Lung microvascular endothelial cell (primary cell): ENCODE measurements around the gene ZBTB16. TPM values are rescaled to one million over a fixed set of nuclear protein-coding genes. Genes with fewer than 3 reads are reported as not detected.

Experiments used
- DNase-seq, 2 donors: peaks; one replicate each; pipeline versions ENCODE4 v3.0.0 to v3.0.0-alpha.2; 2010; ENCODE audit warnings: low read depth in 2 of 2
- total RNA-seq: library from RNA; depleted of rRNA; stranded (reverse); fragments of >200 nt; gene quantifications from 2 replicates; pipeline ENCODE4 v1.2.1, GENCODE V29; 2014

ZBTB16 gene
- total RNA-seq, 1 donor from 2014 or later: 22.0 TPM

DNA sequence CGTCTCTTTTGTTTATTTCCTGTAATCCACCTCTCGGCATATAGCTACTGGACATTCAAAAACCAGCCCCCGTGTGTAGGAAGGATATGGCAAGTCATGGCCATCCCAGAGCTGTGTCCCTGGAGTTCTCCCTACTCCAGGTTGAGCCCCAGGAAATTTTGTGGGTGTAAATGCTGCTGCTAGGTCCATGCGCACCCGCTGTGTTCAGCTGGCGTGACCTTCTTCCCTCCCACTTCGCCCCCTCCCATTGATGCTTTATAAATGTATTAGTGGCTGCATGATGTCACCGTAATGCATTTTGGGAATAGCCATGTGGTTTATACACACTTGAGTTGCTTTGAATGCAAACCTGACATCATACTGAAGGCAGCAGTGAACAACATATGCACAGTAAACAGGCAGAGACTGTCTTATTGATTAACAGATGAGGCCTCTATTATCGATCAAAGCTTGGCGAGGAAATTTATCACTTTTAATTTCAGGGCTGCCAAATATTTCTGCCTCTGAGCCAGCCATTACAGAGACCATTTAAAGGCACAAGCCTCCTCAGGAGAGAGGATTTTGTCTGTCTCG is 123.0 kb downstream of the ZBTB16 start:
- DNase-seq: no peak

DNA sequence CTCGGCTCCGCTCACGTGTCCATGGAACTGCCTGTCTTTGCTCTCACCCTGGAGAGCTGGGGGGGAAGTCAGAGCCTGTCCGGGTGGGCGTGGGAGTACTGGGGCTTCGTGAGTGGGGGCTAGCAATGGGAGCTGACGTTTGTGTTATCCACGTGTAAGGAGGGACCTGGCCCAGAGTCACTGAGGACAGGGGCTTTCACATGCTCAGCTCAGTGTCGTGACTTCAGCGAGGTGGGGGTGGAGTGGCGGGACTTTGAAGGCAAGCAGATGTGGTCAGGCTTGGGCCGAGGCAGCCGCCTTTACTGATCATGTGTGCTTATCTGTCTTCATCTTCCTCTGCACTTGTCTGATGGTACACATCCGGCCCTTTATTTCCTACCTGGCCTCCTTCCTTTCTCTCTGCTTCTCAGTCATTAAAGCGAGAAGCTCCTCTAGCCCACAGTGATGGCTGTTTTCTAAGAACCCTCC is 123.6 kb downstream of the ZBTB16 start:
- DNase-seq: no peak

DNA sequence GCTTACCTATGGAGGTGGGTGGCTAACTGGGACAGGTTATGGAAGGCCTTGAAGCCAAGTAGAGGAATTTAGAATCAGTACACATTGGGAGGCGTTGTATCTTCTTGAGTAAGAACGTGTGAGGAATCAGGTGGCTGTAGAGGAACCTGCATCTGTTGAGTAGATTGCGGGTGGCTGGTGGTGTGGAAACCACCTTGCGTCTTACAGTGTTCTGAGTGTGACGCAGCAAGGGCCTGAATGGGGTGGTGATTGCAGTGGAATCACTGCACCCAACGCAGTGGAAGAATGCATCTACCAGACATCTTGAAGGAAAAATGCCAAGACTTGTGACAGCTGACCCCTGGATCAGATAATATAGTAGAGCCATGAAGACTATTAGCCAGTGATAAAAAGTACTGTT is 125.9 kb downstream of the ZBTB16 start:
- no peak for DNase-seq

DNA sequence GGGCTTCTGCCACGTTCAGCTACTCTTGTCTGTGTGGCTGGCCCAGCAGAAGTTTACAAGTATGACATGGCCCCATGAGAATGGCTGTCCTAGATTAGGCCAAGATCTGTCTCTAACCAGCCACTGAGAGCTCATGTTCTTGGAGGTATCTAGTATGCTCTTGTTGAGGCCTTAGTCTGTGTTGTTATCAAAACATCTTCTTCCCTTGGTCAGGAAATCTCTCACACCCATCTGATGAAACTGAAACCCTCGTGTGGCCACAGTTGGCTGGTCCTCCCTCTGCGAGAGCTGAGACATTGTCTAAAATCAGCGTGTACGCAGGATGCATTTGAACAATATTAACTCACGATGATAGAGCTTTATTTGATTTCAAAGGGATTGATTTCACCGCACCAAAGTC is 127.7 kb downstream of the ZBTB16 start:
- no peak for DNase-seq

DNA sequence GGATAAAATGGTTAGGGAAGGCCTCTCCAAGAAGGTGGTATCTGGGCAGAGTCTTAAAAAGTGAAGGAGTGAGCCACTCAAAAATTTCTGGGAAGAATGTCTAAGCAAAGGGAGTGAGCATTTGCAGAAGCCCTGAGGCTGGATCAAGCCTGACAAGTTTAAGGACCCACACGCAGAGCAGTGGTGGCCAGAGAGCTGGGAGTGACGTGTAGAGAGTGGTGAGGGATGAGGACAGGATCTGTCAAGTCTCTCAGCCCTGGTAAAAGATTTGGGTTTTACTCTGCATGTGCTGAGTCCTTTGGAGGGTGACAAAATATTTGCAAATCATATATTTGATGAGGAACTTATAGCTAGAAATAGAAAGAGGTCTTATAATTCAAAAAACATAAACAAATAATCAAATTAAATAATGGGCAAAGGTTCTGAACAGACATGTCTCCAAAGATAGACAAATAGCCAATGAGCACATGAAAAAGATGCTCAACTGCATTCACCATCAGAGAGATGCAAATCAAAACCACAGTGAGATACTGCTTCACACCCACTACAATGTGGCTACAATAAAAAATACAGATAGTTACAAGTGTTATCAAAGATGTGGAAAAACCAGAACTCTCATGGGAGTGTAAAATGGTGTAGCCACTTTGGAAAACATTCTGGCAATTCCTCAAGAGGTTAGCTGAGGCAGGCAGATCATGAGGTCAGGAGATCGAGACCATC is 129.5 kb downstream of the ZBTB16 start:
- no peak for DNase-seq

DNA sequence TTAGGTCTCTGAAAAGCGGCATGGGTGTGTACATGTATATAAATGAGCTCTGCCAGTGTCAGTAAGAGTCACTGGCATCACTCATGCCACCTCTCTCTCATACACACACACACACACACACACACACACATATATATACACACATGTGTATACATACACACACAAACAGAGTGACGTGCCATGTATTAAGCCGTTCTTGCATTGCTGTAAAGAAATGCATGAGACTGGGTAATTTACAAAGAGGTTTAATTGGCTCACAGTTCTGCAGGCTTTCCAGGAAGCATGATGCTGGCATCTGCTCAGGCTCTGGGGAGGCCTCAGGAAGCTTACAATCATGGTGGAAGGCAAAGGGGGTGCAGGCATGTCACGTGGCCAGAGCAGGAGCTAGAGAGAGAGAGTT is 131.1 kb downstream of the ZBTB16 start:
- no peak for DNase-seq

DNA sequence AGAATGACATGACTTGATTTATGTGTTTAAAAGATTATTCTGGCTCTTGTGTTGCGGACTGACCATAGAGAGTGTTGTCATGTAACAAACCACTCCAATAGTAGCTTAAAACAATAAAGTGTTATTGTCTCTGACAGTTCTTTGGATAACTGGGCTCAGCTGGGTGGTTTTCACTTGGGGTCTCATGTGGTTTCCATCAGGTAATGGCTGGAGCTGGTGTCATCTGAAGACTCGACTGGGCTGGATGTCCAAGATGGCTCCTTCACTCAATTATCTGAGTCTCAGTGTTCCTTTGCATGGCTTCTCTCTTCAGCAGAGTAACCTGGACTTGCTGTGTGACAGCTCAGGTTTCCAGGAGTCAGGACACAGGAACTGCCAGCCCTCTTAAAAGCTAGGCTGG is 132.4 kb downstream of the ZBTB16 start:
- DNase-seq: no peak

DNA sequence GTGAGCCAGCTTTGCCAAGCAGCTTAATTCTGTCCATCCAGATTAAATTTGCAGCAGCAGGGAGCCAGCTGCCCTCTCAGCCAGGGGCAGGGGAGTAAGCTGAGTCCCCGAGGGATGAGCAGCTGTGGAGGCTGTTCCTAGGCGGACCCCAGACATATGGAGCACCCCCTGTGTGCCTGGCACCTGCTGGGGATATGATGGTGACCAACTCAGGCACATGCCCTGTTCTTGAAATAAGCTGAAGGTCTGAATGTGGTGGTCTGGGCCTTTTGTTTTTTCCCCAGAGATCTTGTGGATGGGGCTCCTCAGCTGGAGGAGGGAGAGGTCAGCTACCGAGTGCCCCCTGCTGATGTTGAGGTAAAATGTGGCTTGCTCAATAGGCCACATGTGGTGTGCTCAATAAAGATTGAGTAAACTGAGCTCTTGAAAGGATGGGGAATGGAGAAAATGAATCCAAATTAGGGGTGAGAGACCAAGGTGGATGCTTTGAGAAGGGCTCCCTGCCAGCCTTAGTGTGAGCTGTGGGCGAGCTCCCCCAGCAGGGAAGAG is 133.4 kb downstream of the ZBTB16 start:
- DNase-seq: no peak

DNA sequence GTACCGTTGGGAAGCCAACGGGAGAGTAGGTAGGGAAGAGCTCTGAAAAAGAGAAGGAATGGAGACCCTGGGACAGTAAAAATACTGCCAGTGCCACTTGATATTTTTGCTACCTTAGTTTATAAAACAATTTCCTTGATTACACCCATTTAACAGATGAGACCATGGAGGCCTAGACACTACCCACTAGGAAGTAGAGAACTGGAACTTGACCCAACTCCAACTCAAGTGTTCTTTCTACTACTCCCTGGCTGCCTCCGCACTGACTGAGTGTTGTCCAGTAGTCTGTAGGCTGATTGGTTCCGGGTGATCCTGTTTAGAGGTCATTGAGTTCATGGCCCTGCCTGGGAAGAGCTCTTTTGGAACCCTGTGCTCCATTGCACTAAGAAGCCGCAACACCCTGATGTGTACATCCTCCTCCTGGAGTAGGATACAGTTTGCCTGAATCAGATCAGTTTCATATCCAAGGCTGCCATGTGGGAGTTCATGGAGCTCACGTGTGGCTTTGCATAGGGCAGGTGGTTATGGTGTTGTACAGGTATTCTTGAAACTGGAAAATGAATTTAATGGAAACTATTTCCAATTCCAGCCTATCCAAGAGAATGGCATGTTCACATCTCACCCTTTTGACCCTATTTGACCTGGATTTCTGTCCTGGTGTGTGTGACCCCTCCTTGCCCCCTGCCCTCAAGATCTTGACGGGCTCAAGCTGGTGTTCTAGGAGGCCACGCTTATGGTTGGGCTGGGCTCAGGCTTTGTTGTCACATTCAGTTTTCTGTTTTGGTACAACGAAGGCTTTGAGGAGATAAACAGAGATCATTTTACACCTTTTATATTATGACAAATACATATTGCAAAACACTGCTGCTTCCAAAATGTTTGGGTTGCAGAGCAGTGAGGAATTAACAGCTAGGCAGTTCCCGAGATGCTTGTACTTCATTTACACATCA is 134.5 kb downstream of the ZBTB16 start:
- no peak for DNase-seq

DNA sequence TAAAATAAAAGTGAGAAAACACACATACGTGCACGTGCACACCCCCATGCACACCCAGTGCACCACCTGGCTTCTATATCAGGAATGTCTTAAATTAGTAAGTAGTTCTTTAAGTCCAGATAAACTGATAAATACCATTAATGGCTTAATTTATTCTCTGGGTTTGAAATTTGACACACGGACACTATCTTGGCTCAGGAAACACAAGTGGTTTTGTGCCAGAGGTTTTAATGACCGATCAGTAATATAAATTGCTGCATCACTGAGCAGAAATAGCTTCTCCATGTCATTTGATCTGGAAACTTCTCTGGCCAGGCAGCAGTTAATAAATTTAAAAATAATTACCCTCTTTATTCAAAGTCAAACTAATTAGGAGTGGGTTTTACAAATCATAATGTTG is 135.2 kb downstream of the ZBTB16 start:
- no peak for DNase-seq

DNA sequence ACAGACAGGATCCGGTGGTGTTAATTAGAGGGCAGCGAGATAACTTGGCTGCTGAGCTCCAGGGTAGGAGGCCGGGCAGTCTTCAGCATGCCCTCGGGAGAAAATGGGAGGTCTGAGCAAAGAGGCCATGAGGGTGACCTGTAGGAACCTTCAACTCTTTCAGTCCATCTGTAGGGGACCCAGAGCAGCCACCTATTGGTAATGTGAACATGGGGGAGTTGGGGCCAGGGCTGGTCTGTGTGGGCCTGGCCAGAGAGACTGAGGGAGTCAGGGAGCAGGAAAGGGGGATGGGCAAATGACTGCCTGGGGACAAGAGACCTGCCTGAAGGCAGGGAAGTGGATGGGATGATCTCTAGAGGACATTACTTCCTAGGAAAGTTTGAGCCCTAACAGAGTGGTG is 135.6 kb downstream of the ZBTB16 start:
- no peak for DNase-seq

DNA sequence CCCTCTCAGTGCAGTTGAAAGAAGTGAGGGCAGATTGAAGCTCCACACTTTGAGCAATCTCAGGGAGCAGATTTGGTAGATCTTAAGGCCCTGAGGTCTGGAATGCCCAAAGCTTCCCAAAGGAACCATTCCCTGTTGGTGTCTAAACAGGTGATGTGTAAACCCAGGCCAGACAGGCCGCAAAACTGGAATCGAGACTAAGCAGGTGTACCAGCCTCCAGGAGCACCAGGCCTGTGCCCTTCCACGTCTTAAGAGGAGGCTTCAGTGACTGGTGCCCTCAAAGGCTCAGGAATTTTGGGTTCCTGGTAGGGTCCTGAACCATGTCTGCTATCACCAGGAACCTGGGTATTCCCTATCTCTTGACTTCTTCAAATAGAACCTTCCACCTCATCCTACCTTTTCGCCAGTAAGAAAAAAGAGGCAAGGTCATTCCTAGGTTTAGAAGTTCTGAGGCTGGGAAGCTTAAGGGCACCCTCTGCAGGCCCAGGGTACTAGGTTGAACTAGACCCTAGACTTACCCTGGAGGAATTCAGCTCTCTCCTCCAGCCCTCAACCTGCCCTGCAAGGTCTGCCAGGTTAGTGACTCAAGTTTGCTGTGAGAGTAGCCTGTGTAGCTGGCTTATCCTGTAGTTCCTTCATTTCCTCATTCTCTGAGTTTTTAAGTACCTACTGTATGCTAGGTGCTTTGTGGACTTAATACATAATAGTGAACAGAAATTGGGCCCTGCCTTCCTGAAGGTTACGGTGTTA is 136.6 kb downstream of the ZBTB16 start:
- no peak for DNase-seq

DNA sequence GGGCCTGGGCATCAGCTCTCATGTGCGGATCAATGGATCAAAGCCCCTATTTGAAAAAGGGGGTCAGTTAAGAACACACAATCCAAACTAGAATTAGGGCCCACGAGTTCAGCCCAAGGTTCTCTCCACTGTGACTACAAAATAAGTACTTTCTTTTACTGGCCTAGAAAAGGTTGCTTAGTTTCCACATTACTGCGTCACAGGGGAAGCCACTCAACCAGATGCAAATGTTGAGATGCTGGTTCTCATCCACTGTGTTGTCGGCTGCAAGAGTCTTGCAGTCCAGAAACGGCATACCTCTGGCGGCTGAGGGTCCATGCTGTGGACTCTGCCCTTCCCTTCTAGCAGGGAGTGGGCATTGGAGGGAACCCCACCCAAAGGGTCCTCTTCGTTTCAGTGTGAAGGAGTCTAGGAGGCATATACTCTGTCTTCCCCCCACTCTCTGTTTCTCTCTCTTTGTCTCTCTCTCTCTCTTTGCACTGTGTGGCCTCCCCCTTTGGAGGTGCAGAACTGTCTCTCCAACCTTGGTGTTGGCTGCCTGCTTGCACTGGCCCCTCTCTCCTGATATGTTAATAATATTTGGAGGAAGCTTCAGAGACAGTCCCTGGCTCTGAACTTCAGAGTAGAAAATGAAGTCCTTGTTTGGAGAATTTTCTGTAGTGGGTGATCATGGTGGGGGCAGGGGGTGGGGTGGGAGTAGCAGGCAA is 137.6 kb downstream of the ZBTB16 start:
- no peak for DNase-seq

DNA sequence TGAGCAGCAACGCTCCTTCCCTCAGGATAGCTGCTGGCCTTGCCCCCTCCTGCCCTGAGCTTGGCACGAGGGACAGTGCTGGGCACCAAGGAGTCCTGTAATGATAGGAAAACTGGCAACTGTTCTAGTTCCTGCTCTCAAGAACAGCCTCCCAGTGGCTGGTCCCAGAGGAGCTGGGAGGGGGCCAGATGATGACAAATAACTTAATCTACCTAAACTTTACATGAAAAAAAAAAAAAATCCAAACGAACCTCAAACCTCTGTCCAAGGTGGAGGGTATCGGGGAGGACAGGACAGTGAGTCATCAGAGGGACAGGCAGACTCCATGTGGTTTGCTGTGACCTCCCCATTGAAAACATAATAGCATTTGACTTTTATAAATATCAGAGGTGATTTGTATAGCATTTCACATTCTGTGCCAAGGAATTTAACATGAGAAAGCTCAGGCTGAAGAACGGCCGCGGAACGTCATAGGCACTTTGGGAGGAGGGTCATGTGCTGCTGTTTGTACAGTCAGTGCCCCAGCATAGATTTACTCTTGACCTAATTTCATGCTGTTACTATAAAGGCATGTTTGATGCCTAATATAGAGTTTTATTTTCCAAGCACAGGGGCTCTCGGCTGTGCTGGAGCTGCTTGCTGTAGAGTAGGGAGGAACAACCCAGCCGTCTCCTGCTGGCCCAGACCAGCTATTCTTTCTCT is 138.4 kb downstream of the ZBTB16 start:
- peak; percentile 88 to 98 for DNase-seq

DNA sequence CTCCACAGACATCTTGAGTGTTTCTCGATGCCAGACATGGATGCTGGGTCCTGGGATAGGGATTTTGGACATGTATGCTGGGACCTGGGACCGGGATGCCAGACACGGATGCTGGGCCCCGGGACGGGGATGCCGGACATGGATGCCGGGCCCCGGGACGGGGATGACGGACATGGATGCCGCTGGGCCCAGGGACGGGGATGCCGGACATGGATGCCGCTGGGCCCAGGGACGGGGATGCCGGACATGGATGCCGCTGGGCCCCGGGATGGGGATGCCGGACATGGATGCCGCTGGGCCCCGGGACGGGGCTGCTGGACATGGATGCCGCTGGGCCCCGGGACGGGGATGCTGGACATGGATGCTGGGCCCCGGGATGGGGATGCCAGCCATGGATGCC is 139.5 kb downstream of the ZBTB16 start:
- DNase-seq: no peak

DNA sequence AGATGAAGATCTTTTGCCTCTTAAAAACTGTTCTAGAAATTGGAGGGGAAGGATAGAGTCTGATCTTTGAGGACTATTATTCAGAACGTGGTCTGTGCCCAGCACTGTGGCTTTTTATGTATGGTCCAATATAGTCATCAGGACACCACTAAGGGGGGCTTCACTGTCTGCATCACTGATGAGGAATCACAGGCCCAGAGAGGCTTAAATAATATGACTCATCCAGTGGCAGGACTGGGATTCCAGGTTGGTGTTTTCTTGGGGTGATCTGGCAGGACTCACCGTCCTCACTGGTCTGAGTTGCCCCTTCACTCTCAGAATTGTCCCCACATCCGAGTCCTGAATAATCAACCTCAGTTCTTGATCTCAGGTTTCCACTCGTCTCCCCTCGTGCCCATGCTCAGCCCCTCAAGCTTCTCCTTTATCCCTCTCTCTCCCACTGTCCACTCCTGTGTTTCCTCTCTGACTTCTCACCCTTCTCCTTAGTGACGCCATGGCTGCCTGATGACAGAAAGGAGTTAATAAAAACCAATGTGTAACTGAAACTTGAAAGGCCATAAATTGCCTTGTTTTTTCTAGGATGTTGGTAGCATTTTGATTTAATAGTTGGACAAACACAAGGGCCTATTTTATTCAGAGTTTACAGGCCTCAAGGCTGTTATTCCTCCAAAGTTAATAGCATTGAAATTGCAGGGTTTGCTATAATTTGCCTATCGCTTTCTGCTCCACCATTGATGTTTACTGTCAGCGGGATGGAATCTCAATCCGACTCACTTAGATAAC is 141.0 kb downstream of the ZBTB16 start:
- DNase-seq: no peak

DNA sequence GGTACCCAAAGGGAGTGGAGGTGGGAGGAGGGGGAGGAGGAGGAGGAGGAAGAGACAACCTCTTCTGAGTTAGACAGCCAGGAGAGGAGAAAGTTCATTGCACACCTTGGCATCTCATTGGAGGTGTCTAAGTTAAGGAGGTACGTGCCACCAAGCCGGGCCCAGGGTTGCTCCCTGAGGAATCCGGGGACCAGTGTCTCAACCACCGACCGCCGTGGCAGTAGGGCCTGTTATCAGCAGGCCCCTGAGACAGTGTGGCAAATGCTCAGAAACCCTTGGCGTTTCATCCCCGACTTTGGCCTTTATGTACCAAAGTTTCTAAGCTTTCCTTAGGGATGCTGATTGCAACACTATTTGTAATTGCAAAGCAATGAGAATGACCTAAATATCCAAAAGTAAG is 141.7 kb downstream of the ZBTB16 start:
- no peak for DNase-seq

DNA sequence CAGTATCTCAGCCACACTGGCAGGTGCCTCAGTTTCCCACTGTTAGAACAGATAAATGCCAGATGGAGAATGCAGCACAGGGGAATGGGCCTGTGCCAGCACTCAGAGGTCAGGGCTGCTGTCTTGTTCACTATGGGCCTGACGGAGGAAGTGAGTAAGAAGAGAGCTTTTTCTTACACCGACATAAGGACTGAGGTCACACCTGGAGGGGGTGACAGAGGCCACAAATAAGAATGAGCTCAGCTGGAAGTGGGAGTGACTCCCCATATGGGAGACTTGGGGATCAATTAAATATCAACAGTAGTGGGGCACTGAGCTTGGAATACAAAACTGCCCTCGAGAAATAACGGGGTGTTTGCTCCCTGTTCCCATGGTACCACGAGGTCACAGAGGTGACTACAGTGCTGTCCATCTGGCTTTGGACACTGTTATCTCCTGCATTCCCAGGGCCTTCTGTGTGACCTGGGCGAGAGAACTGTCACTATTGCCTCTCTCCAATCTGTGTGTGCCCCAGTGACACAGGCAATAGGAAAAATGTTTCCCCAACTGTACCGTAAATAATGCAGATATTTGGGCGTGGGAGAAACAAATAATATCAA is 142.6 kb downstream of the ZBTB16 start:
- peak in 1 of 2 donors; percentile 78 for DNase-seq

DNA sequence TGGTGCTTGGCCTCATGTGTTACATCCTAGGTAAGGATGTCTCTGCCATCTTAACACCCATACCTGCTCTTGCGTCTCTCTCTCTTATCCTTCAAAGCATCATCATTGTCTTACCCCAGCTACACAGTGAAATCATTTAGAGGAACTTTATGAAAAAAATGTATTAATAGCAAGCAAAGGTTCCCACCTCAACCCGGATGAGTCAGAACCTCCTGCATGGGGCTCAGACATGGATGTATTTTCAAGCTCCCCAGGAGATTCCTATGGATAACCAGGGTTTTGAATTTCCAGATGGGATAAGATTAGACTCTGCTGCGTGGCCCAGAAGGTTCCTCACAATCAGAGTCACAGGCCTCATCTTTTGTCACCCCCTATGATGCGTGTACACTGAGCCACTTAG is 147.6 kb downstream of the ZBTB16 start:
- peak in 1 of 2 donors; percentile 10 for DNase-seq
